ENCODE results near the gene TMEM26.

- no peak for TF ChIP-seq CTCF (IDR thresholded peaks at IDR 0.05)
- no peak for TF ChIP-seq ESRRA (CRISPR knock-in tag; IDR thresholded peaks at IDR 0.05; ENCODE audit: borderline replicate concordance)
- no peak for TF ChIP-seq PREB (CRISPR knock-in tag; IDR thresholded peaks at IDR 0.05; ENCODE audit: borderline replicate concordance)
- TF ChIP-seq E2F4 (CRISPR knock-in tag; IDR thresholded peaks at IDR 0.05; ENCODE audit: borderline replicate concordance, low read depth) = no peak
- TF ChIP-seq ETV6 (CRISPR knock-in tag; IDR thresholded peaks at IDR 0.05) = no peak
- TF ChIP-seq ATF3 (CRISPR knock-in tag; conservative IDR thresholded peaks at IDR 0.05) = no peak
- TF ChIP-seq ZBTB21 (CRISPR knock-in tag; IDR thresholded peaks at IDR 0.05; ENCODE audit: borderline replicate concordance) = no peak
- TF ChIP-seq MAX (CRISPR knock-in tag; IDR thresholded peaks at IDR 0.05) = no peak
- no peak for TF ChIP-seq USF2 (CRISPR knock-in tag; IDR thresholded peaks at IDR 0.05)
- no peak for TF ChIP-seq NFYB (CRISPR knock-in tag; conservative IDR thresholded peaks at IDR 0.05; ENCODE audit: low read depth)
- no peak for TF ChIP-seq ATF1 (CRISPR knock-in tag; IDR thresholded peaks at IDR 0.05)
- TF ChIP-seq ZNF232 (CRISPR knock-in tag; IDR thresholded peaks at IDR 0.05) = no peak
These were observed 27.0 kb upstream of the TMEM26 start for GRCh38 chr10:61480208-61480607.
